ENCODE results near the gene MAD1L1.

The MAD1L1 gene

GRCh38 chr7:2195400-2196246 is 37.1 kb downstream of the MAD1L1 start:
- no peak for TF ChIP-seq CTCF (IDR thresholded peaks at IDR 0.05)

GRCh38 chr7:2193575-2194305 is 39.0 kb downstream of the MAD1L1 start:
- no peak for TF ChIP-seq CTCF (IDR thresholded peaks at IDR 0.05)

- TF ChIP-seq CTCF (IDR thresholded peaks at IDR 0.05), result no peak
These were observed 39.8 kb downstream of the MAD1L1 start for GRCh38 chr7:2192831-2193534.

- no peak for TF ChIP-seq CTCF (IDR thresholded peaks at IDR 0.05)
These were observed 41.7 kb downstream of the MAD1L1 start for GRCh38 chr7:2191016-2191415.

- no peak for TF ChIP-seq CTCF (IDR thresholded peaks at IDR 0.05)
These were observed 42.2 kb downstream of the MAD1L1 start for GRCh38 chr7:2190531-2190930.

GRCh38 chr7:2186166-2186565 is 46.6 kb downstream of the MAD1L1 start:
- no peak for TF ChIP-seq CTCF (IDR thresholded peaks at IDR 0.05)

GRCh38 chr7:2185715-2186114 is 47.0 kb downstream of the MAD1L1 start:
- TF ChIP-seq CTCF (IDR thresholded peaks at IDR 0.05), result no peak

All from LNCAP (cell line).